Suppressor macrophage treated with lipopolysaccharide for 4 hours (primary cell): ENCODE data around the gene OXSM.

ENCODE experiments used
- DNase-seq: peaks from one replicate; pipeline ENCODE4 v3.0.0-alpha.2; 2020

Gene OXSM

GRCh38 chr3:25789596-25790556, at the start of gene OXSM:
TSS of gene OXSM (plus strand) at chr3:25790090. CDS start at chr3:25791021, 931 bp downstream.
- DNase-seq, result peak; percentile 98

- peak; percentile 21 for DNase-seq
These were observed 45.4 kb upstream of the OXSM start for GRCh38 chr3:25744470-25744869.

GRCh38 chr3:25747033-25747432, 42.9 kb upstream of the OXSM start:
- no peak for DNase-seq

GRCh38 chr3:25748189-25748588, 41.7 kb upstream of the OXSM start:
- no peak for DNase-seq

GRCh38 chr3:25749031-25749581, 40.8 kb upstream of the OXSM start:
- DNase-seq, result peak; percentile 25

- no peak for DNase-seq
These were observed 38.8 kb upstream of the OXSM start for GRCh38 chr3:25751048-25751447.

- DNase-seq, result no peak
These were observed 38.2 kb upstream of the OXSM start for GRCh38 chr3:25751725-25752124.

GRCh38 chr3:25768851-25769250, 21.0 kb upstream of the OXSM start:
- peak; percentile 27 for DNase-seq

- no peak for DNase-seq
These were observed 14.0 kb upstream of the OXSM start for GRCh38 chr3:25775936-25776335.

GRCh38 chr3:25780618-25781017, 9.3 kb upstream of the OXSM start:
- no peak for DNase-seq

GRCh38 chr3:25781145-25781757, 8.6 kb upstream of the OXSM start:
- DNase-seq, result peak; percentile 16

- peak; percentile 13 for DNase-seq
These were observed 7.9 kb upstream of the OXSM start for GRCh38 chr3:25781758-25782594.

- no peak for DNase-seq
These were observed 7.3 kb upstream of the OXSM start for GRCh38 chr3:25782636-25782937.

- peak; percentile 91 for DNase-seq
These were observed 6.8 kb upstream of the OXSM start, which contains the start of gene NGLY1 for GRCh38 chr3:25782938-25783660. TSS of gene NGLY1 (minus strand) at chr3:25783443. CDS start at chr3:25783390, 53 bp downstream.

GRCh38 chr3:25783661-25784512, 6.0 kb upstream of the OXSM start:
- DNase-seq, result peak; percentile 87

- DNase-seq, result no peak
These were observed 4.9 kb upstream of the OXSM start for GRCh38 chr3:25784971-25785370.

- DNase-seq, result peak; percentile 20
These were observed 4.1 kb upstream of the OXSM start for GRCh38 chr3:25785826-25786225.

GRCh38 chr3:25787689-25788088, 2.2 kb upstream of the OXSM start:
- no peak for DNase-seq

- DNase-seq, result no peak
These were observed 688 bp upstream of the OXSM start for GRCh38 chr3:25789209-25789595.

GRCh38 chr3:25801786-25802185, 11.9 kb downstream of the OXSM start:
- no peak for DNase-seq

GRCh38 chr3:25803833-25804232, 13.9 kb downstream of the OXSM start:
- no peak for DNase-seq
